A204.1 (cell line): ENCODE measurements around the gene AHDC1.

Experiments
- FAIRE-seq: peaks from 2 replicates; lab custom pipeline; 2012; peaks lifted over from hg19 to GRCh38; lab: Jason Lieb, UNC

The AHDC1 gene

DNA sequence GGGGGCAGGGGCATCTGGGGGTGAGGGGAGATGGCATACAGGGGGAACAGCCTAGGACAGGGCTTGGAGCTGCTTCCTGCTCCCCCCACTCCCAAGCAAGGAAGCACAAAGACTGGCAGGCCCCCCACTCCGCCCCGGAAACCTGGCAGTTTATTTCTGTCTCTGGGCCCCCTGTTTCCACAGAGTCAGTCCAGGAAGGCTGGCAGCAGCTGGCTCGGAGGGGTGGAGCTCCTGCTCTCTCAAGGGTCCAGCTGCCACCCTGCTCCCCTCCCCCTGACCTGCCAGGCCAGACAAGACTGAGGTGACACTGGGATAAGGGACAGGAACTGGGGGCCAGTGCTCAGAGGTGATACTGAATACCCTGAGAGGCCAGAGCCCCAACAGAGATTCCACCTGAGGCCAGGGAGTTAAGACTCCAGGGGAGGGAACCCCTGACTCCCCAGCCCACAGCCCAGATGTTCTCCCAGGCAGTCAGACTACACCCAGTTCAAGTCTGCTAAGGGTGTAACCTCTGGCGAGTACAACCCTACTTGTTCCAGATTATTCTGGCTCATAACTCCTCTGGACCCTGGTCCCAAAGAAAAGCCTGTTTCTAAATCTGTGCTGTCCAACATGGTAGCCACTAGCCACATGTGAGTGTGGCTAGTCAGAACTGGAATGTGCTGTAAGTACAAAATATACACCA lies 26.3 kb downstream of the AHDC1 start:
- no peak for FAIRE-seq

DNA sequence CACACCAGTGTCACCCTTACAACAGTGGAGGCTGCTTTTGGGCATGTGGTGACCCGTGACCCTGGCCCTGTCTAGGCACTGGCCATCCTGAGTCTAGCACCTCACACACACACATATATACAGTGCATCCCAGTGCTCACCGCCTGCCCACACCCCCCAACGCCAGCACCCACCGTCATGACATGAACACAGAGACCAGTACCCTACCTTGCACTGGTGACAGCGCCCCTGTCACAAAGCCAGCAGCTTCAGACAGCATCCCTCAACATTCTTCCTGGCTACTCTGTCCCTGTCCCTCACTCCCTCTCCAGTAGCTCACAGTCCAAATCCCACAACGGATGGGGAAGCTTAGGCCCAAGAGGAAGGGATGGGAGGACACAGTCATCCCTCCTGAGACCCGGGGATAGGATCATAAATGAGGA lies 27.1 kb downstream of the AHDC1 start:
- no peak for FAIRE-seq

DNA sequence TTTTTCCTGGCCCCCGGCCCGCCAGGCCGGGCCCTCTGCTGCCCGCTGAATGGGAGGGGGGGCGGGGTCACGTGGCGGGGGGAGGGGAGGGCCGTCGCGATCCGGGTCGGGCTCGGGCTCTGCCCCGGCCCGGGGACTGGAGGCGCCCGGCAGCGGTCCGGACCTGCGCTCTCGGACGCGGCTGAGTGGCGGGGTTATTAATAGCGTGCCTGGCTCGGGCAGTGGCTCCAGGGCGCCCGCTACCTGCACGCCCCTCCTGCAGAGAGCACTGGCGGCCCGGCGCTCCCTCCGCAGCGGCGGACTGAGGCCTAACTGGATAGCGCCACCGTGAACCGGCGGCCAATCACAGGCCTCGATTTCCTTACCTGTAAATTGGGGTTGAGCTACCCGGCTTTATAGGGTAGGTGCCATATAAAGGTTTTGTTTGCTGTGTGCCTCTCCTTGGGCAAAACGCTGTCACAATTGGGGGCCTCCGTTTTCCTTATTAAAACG lies 28.1 kb downstream of the AHDC1 start:
- FAIRE-seq: no peak

DNA sequence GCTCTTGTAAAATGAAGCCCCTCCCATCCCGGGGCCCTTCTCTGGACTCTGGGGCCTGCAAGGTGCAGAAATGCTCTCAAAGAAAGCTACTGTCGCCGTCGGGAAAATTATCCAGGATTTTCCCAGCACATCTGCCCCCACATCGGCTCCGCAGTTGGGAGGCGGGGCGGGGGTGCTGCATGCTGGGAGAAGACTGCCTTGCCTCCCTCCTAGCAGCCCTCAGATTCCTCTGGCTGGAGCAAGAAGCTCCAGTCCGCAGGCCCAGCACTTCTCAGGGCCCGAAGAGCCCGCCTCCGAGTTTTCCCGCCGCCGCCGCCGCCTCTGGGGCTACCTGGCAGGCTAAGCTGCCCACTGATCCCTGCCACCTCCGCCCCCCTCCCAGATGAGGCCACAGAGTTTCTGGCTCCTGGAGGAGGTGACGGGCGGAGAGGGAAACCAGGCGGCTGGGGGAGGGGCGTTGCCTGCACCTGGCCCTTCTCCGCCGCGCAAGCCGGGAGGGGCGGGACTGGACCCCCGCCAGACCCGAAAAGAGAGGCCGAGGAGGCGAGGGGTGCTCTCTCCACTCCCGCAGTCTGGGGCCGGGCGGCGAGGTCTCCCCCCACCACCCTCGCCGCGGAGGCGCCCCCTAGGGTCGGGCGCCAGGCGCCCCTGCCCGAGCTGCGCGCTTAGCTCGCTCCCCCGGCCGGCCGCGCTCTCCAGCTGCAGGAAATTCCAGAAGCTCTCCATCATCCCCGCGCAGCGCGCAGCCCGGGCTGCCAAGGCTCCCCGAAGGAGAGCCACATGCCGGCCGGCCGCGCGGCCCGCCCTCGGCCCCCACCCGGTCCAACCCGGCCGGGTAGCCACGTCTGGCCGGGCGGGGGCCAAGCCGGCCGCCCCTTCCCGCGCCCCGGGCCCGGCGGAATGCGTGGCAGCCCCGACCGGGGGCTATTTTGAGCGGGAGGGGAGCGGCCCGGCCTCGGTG lies 28.8 kb downstream of the AHDC1 start:
- FAIRE-seq: no peak

DNA sequence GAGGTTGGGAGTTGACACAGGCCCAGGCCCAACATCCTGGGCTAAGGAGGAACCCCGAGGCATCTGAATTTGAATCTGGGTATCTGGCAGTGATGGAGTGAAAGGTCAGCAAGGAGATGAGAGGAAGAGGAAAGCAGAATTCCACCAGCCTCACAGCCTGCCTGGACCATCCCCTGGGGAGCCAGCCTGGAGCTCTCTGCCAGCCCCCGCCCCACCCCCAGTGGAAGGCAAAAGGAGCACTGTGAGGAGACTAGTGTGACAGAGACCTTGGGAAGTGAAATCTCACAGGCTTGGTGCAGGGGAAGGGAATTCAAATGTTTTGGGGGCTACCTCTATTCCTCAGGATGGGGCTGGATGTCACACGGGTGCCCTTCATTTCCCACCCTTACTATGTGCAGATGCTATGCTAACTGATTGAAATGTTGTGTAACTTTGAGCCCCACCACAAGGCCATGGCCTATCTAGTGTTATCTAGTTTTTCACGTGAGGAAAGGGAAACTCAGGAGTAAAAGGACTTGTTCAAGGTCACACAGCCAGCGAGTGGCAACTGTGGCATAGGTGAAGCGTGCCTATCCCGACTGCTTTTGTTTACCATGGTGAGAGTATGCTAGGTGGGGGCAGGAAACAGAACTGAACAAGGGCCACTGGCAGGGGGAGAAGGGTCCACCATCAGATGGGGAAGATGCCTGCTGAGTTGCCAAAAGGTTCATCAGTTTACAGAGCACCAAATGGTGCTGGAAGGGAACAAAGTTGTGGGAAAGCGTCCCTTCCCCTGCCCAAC lies 29.8 kb downstream of the AHDC1 start:
- FAIRE-seq: no peak

DNA sequence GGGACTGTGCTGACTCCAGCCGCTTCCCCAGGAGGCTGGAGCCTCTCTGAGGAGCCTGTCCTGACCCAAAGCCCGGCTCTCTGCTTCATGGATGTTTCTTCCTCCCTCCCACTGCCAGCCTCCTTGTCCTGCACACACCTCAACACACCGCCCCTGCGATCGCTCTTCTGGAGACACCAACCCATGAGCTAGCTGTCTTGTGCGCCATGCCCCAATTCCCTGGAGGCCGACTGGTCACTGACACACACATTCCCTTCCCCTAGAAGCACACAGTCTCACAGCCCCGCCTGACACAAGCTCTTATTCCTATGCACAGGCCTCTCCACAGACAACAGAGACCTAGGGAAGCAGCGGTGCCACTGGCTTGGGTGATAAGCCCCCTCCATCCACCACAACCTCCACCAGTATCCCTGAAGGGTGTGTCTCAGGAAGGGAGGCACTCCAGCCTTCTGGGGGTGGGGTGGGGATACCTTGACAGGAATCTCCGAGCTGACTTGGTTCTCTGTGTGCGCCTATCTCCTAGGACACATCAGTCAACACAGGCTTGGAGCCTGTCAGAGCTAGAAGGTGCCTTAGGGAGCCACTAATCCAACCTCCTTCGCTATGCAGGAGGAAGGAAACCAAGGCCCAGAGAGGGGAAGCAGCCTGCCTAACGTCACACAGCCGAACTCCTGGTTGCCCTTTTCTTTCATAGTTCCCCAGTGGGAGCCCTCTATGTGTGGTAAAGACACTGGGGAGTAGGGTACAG lies 31.1 kb downstream of the AHDC1 start:
- FAIRE-seq: no peak

DNA sequence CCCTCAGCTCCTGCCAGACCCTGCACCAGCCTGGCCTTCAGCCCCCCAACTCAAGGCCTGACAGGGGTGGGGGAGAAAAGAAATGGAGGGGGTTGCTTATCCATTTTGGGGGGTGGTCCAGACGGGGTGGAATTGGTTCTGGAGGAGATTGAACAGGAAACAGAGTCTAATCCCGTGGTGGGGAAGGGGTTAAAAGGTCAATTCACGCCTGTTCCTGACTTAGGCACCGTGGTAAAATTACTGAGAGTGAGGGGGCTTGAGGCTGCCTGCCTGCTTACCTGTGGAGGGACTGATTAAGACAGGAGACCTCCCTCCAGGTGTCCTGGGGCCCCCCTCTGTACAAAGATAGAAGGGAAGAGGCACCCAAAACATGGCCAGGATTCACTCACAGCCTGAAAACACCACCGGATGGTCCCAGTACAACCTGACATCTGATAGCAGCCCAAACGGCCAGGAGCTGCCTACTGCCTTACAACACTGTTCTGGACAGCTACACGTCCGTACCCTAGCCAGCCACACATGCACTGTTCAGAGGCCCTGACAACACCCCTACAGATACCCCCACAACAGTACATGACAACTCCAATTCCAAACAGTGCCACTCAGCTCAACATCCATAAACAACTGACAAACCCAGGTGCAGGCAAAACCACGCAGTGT lies 31.8 kb downstream of the AHDC1 start:
- no peak for FAIRE-seq

DNA sequence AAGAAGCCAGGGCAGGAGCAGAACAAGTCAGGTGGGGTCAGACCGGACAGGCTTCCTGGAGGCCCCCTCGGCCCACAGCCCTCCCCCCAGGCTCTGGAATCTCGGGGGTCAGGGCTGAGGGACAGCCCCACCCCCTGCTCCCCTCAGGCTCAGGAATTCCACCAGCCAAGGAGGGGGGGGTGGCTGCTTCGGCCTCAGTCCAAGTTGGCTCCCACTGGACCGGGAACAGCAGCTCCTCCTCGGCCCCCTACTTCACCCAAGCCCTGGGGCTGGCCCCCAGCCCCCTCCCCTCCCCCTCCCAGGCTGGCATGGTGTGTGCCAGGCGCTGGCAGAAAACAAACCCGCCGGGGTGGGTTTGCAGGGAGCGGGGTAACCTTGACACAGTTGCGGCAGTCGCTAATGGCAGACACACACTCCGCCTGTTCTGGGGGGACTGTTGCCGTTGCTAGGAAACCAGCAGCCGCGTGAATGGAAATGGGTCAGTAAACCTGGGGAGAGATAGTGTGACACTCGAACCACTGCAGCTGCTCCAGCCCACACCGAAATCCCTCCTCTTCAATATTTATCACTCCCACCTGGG lies 32.4 kb downstream of the AHDC1 start:
- FAIRE-seq: no peak

DNA sequence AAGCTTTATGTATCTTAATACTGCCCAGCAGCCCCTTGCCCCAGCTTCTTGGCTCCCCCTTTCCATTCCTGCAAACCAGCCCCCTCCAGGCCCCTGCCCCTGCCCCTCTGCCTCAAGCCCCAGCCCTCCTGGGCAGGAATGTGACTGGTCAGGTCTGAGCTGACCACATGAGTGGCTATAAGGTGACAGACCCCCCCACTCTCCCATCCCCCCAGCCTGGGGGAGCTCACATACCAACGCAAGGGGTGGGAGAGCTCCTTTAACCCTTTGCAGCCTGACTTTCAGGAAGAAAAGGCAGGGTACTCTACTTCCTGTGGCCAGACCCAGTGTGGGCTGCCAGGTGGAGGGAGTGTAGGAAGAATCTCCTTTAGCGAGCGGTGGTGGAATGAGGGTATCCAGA lies 33.2 kb downstream of the AHDC1 start:
- FAIRE-seq: no peak

DNA sequence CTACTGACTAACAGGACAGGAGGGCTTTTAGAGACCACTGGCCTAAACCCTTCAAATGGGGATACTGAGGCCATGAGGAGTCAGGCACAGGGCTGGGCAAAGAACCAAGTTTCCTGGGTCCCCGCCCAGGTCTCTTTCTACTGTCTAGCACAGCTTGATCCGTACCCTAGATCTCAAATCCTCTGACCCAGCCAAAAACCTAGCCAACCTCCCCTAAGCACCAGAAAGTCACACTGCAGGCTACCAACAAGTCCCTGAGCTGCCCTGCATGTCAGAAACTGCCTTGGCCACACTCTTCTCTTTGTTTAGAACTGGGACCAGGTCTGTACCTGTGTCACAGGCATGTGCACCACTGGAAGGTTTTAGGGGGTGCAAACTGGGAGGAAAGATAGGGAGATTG lies 33.6 kb downstream of the AHDC1 start:
- FAIRE-seq: no peak

DNA sequence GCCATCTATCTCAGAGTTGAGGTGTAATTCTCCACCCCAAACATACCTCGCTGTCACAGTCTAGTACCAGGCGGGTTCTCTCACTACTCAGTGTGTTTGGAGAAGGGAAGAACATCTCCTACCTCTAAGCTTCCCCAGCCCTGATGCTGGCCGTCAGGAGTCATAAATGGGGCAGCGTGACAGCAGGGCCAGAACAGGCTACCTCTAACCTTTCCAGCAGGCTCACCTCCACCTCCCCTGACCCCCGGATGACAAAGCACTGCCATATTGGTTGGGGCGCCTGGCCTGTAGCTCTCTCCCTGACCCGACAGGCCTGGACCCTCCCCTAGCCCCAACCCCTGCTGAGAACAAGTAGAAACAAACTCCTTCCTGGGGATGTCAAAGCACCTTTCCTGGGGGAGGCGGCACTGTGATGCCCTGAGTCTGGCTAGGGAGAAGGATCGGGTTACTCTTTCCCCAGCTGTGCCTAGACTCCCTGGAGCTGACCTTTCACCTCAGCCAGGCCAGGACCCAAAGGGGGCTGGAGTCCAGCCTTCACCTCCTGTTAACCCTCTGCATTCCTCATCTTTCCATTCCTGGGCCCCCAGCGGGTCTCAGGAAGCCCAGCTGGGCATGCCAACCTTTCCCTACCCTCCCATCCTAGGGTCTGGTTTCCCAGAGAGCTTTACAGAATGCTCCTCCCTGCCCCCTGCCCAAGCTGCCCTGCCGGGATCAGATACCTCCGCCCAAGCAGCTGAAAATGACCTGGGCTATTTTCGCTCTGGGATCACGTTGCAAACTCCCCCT lies 34.2 kb downstream of the AHDC1 start:
- no peak for FAIRE-seq

DNA sequence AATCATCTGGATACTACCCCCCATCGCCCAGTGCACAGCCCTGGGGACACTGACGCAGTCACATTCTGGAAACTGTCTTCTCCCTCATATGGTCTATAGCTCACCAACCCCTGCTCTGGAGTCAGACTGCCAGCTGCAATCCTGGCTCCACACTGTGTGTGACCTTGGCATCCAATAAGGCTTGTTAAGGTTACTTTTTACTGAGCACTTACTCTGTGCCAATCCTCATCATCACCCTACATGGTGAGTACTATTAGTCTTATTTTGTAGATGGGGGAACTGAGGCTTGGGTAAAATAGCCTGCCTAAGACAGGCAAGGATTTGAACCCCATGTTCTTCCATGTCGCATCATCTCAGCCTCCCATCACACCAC lies 34.9 kb downstream of the AHDC1 start:
- no peak for FAIRE-seq

DNA sequence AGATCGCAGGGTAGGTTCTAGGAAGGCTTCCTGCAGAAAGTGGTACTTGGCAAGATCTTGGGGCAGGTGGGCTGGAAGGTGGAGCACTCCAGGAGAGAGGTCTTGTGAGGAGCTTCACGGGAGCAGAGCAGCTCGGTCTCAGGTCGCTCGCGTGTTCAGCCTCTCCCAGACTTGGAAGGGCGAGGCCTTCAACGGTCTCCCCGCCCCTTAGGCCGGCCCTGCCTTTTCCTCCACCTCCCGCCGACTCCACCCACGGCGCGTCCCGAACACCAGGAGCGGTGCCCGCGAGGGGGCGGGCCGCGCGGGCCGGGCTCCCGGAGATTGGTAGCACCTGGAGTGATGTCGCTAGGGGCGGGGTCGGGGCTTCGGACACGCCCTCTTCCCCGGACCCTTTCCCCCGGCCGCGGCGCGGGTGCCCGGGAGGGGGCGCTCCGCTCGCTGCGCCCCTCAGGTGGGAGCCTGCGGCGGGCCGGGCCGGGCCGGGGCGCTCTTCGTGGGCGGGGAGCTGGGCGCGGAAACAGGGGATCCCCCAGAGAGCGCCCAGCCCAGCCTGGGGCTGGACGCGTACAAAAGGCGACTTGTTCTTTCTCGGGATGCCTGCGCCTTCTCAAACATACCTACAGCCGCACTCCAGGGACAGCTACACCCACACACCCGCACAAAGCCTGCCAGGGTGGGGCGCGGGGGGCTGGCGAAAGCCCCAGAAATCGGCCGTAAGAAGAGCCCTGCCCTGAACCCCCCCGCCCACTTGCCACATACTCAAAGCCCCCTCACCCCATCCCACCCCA lies 35.5 kb downstream of the AHDC1 start:
- FAIRE-seq: no peak

DNA sequence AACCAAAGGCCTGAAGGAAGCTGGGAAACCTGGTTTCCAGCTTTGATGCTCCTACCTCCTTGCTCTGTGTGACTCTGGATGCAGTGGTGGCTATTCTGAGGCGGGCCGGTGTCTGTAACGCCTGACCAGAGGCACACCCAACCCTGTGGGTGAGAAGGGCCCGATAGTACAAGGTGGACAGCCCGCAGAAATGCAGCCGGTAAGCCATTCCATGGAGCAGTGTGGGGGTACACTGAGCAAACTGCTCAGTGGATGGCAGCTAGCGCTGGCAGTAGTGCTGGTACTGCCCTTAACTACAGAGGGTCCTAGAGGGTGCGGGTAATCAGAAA lies 36.0 kb downstream of the AHDC1 start:
- no peak for FAIRE-seq

DNA sequence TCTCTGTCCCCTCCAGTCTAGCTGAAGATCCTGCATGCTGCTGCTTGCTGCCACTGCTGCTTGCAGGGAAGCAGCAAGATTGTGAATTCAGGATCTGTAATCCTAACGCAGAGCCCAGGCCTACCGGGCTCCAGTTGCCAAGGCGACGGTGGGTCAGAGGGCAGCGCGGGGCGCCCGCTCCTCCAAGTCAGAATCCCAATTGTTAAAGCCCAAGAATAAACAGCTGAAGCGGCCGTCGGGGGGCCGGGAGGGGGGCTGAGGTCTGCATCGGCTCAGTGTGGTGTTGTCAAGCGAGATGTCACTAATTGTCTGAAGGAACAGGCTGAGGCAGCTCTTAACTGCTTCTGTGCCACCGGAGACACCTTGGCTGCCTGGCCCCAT lies 36.8 kb downstream of the AHDC1 start:
- FAIRE-seq: no peak

DNA sequence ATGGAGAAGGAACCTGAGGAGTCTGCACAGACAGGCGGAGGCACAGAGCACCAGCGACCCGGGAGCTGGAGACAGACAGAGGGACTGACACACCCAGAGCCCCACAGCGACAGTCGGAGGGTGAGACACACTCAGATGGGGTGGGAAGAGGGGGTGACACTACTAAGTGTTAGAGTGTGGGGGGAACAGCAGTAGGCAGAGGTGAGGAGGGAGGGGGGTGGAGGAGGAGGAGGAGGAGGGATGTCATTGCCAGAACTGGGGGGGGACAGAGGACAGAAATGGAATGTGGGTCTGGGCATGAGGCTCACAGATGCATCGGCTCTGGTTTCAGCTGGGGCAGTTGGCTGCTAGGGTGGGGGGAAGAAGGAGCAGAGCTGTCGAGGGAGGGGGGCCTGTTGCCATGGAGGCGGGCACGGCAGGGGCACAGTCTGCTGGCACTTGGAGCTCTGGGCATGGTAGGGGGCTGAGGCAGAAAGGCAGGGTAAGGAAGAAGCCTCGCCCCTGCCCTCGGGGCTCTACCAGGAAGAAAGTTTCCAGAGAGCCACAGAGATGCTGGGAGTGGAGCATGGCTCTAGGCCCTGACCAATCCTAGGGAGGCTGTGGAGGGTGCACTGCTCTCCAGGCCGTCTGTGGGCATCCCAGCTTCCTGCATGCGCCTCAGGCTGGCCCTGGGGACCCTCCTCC lies 37.3 kb downstream of the AHDC1 start:
- FAIRE-seq: no peak

DNA sequence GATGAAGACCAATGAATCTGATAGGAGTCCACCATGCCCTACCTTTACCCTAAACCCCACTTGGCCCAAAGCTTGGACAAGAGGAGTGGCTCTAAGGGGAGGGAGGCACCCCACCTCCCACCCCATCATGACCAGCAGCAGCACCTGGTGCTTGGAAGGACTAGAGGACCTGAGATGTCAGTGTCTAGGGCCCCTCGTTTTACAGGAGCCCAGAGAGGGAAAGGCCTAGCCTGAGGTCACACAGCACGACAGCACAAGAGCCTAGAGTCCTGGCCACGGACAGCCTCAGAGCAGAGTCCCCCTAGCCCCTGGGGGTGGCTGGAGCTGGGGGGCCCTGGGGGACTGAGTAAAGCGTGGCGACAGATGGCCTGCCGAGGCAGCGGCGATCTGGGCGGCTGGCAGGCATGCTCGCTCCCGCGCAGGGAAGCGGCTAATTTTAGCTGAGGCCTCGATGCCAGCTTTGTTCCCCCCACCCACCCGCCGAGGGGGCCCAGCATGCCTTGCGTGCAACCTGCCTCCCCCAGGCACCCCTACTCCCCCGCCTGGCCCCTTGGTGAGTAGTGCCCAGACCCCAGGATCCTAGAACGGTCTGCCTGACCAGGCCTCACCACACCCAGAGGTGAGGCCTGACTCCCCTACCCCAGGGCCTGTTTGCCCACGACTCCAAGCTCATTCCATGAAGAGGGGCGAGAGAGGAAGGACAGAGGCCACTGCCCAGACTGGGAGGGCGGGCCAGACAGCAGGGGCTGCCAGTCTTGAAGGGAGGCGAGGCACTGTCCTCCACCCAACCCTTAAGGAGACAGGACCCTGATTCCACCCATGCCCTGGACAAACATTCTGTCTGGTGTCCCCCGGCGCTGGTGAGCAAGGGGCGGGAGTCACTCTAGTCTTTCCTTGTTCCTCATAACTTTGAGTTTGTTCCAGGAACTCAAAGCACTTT lies 39.0 kb downstream of the AHDC1 start:
- no peak for FAIRE-seq
